Heart left ventricle (tissue), 13 donors: ENCODE results near the gene MYOZ2.

Experiments used
- POLR2A ChIP-seq, 2 donors: fragments of 450-650 bp; IDR thresholded peaks; one replicate each; pipeline ENCODE4 v1.6.1; 2017; ENCODE audit warnings: antibody characterized with exemption in 2 of 2, mild to moderate bottlenecking in 2 of 2, moderate library complexity in 2 of 2
- TF ChIP-seq, protein P1 (sequence below), 12 donors: fragments of 200-600 bp; sonication (generic) in 4 of 12; IDR thresholded peaks; one replicate each; pipeline versions ENCODE4 v1.5.0 to v1.8.0; 2018 to 2022; ENCODE audit warnings: antibody characterized with exemption in 12 of 12, mild to moderate bottlenecking in 5 of 12
- donor health status: ischemic (EF 13 %, LVEDD 7.1; RV severe dilation, severe dysfunction).
- donor health status: DM: no; HTN: yes; CAD: no.
- donor health status: DM: no; HTN: no; CAD: no.
- donor health status: ischemic (EF 25% LVEDD 6.9; RV normal size, moderate dysfunction).
- donor health status: ischemic (EF 25% LVEDD 5.7; RV mildly dilated, moderate dysfunction).
- donor health status: ischemic (EF 35%, LVEDD 5.7; RV mildly dilated, moderate dysfunction).
- donor health status: nonischemic (EF 11% LVEDD 7.7; RV severe dilation, severe dysfunction).
- donor health status: DM: yes; HTN: yes; CAD: no.
- donor health status: PGD.
- donor health status: ischemic (EF 29% LVEDD 5.4; RV normal size, mild dysfunction).
- donor health status: nonischemic (EF 23%, LVEDD 6.1; RV moderate dilation, normal function).

DNA sequence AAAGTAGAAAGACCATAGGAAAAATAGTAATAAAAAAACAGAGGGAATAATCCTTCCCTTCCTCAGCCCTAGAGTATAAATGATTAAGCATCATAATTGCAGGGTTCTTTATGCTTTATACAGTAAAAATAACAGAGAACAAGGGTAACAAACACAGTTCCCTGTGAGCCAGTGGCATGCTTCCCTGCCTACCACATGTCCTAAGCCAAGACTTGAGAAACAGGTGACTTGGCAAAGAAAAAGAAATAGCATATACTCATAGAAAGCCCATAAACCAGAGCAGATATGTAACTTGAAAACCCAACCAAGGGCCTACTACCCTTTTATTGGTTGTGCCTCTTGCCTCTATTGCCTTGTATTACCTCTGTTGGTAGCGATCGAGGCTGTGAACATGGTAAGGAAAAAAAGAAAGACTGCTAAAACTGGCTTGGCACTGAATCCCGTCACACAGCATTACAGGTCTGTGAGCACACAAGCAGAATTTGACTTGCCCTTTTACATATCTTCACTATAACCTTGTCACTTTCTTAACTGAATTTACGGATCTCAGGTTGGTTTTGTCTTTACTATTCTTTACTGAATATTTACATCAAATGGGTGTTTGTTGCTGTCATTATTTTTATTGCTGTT, 30.9 kb upstream of the MYOZ2 start:
- TF ChIP-seq POLR2A (IDR thresholded peaks at IDR 0.05) = no peak
- TF ChIP-seq, protein P1, sequence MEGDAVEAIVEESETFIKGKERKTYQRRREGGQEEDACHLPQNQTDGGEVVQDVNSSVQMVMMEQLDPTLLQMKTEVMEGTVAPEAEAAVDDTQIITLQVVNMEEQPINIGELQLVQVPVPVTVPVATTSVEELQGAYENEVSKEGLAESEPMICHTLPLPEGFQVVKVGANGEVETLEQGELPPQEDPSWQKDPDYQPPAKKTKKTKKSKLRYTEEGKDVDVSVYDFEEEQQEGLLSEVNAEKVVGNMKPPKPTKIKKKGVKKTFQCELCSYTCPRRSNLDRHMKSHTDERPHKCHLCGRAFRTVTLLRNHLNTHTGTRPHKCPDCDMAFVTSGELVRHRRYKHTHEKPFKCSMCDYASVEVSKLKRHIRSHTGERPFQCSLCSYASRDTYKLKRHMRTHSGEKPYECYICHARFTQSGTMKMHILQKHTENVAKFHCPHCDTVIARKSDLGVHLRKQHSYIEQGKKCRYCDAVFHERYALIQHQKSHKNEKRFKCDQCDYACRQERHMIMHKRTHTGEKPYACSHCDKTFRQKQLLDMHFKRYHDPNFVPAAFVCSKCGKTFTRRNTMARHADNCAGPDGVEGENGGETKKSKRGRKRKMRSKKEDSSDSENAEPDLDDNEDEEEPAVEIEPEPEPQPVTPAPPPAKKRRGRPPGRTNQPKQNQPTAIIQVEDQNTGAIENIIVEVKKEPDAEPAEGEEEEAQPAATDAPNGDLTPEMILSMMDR (IDR thresholded peaks at IDR 0.05) = no peak
